Thyroid gland (tissue), 4 donors: ENCODE measurements around the gene SHLD2. TPM values are rescaled to one million over a fixed set of nuclear protein-coding genes. Genes with fewer than 3 reads are reported as not detected.

Experiments
- DNase-seq, 2 donors: peaks; one replicate each; pipeline ENCODE4 v3.0.0-alpha.2; 2019
- H3K27ac ChIP-seq, 3 donors: fragments of 200-600 bp; sonication (generic); 1 replicate in 2 of 3; 2 replicates in 1 of 3; pipeline ENCODE4 v1.5.1; 2016 to 2019; ENCODE audit warnings: mild to moderate bottlenecking in 1 of 3, moderate library complexity in 1 of 3
- H3K27me3 ChIP-seq: fragments of 200-600 bp; sonication (generic); one replicate; pipeline ENCODE4 v1.5.1; 2019
- H3K36me3 ChIP-seq, 2 donors: fragments of 200-600 bp; sonication (generic); one replicate each; pipeline ENCODE4 v1.5.1; 2016 to 2019
- H3K4me1 ChIP-seq, 2 donors: fragments of 200-600 bp; sonication (generic); one replicate each; pipeline ENCODE4 v1.5.1; 2017 to 2019
- H3K4me3 ChIP-seq, 3 donors: fragments of 200-600 bp; sonication (generic); replicated peaks in 1 of 3; 1 replicate in 2 of 3; 2 replicates in 1 of 3; pipeline ENCODE4 v1.5.1; 2016; ENCODE audit warnings: mild to moderate bottlenecking in 1 of 3
- H3K9me3 ChIP-seq: fragments of 200-600 bp; sonication (generic); one replicate; pipeline ENCODE4 v1.5.1; 2017
- CTCF ChIP-seq, 6 experiments: fragments of 200-600 bp in 3 of 6; fragments of 450-650 bp in 3 of 6; sonication (generic) in 3 of 6; IDR thresholded peaks; one replicate each; pipeline ENCODE4 v1.5.1; 2016 to 2019; ENCODE audit warnings: antibody characterized with exemption in 6 of 6, mild to moderate bottlenecking in 2 of 6, inconsistent platforms in 1 of 6, moderate library complexity in 1 of 6
- POLR2A ChIP-seq, 2 donors: fragments of 450-650 bp; IDR thresholded peaks; one replicate each; pipeline ENCODE4 v1.6.1; 2017; ENCODE audit warnings: antibody characterized with exemption in 2 of 2, mild to moderate bottlenecking in 2 of 2, moderate library complexity in 1 of 2
- WGBS, 2 donors: methylation state at CpG; one replicate each; pipeline ENCODE4 v1.1.5; 2017; 5-methylcytosine and 5-hydroxymethylcytosine counted together
- intact Hi-C: fragments of 100-400 bp; cut with DNase I; formaldehyde crosslinking; loops from one replicate; pipeline ENCODE4 v1.15.1; 2023
- total RNA-seq, 4 donors: library from RNA; depleted of rRNA; stranded (reverse); fragments of >200 nt; gene quantifications; one replicate each; pipeline ENCODE4 v1.2.3, GENCODE V29; 2016

The SHLD2 gene
- total RNA-seq, 4 donors from 2014 or later = 60.8 to 71.9 (median 63.6) TPM

- Histone ChIP-seq H3K9me3 (no peaks in the 10 kb centered on the region), H3K4me1 (no peaks in the 10 kb centered on the region), H3K27ac (no peak overlapping the region), H3K4me3 (no peak overlapping the region), H3K36me3 (peaks cover 55 to 60% of the 10 kb centered on the region in 2 donors), H3K27me3 (no peaks in the 10 kb centered on the region)
- TF ChIP-seq CTCF (IDR thresholded peaks at IDR 0.05) (no peak), POLR2A (IDR thresholded peaks at IDR 0.05) (no peak)
- DNase-seq = no peak
- 78 to 85% methylated on average over 7 of the region's 7 CpGs for WGBS, 2 donors
- intact Hi-C loops = no loop called here
These were observed 40.4 kb upstream of the SHLD2 start for GRCh38 chr10:87054373-87055295.

GRCh38 chr10:87058171-87058570 is 36.8 kb upstream of the SHLD2 start:
- no peak for TF ChIP-seq POLR2A (IDR thresholded peaks at IDR 0.05)
- no peak for TF ChIP-seq CTCF (IDR thresholded peaks at IDR 0.05)
- peaks cover 49 to 72% of the 10 kb centered on the region in 2 donors for H3K36me3 ChIP-seq
- intact Hi-C loops = no loop called here
- no peaks in the 10 kb centered on the region for H3K4me1 ChIP-seq
- no peak overlapping the region for H3K27ac ChIP-seq
- no peaks in the 10 kb centered on the region for H3K27me3 ChIP-seq
- DNase-seq = no peak
- no peak overlapping the region for H3K4me3 ChIP-seq
- 16 to 52% methylated on average over 1 of the region's 1 CpG for WGBS, 2 donors
- H3K9me3 ChIP-seq = no peaks in the 10 kb centered on the region

- Histone ChIP-seq H3K4me3 (no peak overlapping the region), H3K27ac (no peak overlapping the region), H3K4me1 (no peaks in the 10 kb centered on the region), H3K36me3 (peaks cover 50 to 78% of the 10 kb centered on the region in 2 donors), H3K9me3 (no peaks in the 10 kb centered on the region), H3K27me3 (no peaks in the 10 kb centered on the region)
- DNase-seq = no peak
- intact Hi-C loops = no loop called here
- WGBS, 2 donors = 95 to 98% methylated on average over 1 of the region's 1 CpG
- TF ChIP-seq CTCF (IDR thresholded peaks at IDR 0.05) = no peak
- no peak for TF ChIP-seq POLR2A (IDR thresholded peaks at IDR 0.05)
These were observed 35.6 kb upstream of the SHLD2 start for GRCh38 chr10:87059401-87059800.

GRCh38 chr10:87060280-87060928 is 34.6 kb upstream of the SHLD2 start:
- no peak overlapping the region for H3K27ac ChIP-seq
- intact Hi-C loops = no loop called here
- TF ChIP-seq CTCF (IDR thresholded peaks at IDR 0.05) (no peak), POLR2A (IDR thresholded peaks at IDR 0.05) (no peak)
- H3K4me3 ChIP-seq = no peak overlapping the region
- no peaks in the 10 kb centered on the region for H3K9me3 ChIP-seq
- H3K27me3 ChIP-seq = no peaks in the 10 kb centered on the region
- DNase-seq = no peak
- peaks cover 51 to 78% of the 10 kb centered on the region in 2 donors for H3K36me3 ChIP-seq
- WGBS, 2 donors = 96% methylated on average over 6 of the region's 6 CpGs
- no peaks in the 10 kb centered on the region for H3K4me1 ChIP-seq

GRCh38 chr10:87064651-87065050 is 30.4 kb upstream of the SHLD2 start:
- Histone ChIP-seq H3K4me1 (no peaks in the 10 kb centered on the region), H3K36me3 (peaks cover 53 to 77% of the 10 kb centered on the region in 2 donors), H3K4me3 (no peak overlapping the region), H3K27me3 (no peaks in the 10 kb centered on the region), H3K9me3 (no peaks in the 10 kb centered on the region), H3K27ac (no peak overlapping the region)
- TF ChIP-seq POLR2A (IDR thresholded peaks at IDR 0.05) = no peak
- no peak for TF ChIP-seq CTCF (IDR thresholded peaks at IDR 0.05)
- 79% methylated on average over 5 of the region's 5 CpGs for WGBS, 2 donors
- DNase-seq = no peak
- intact Hi-C loops = no loop called here
